K562 (cell line): Measurements from ENCODE around the gene KCNH3. TPM values are rescaled to one million over a fixed set of nuclear protein-coding genes. Genes with fewer than 3 reads are reported as not detected.

Source experiments
- ATAC-seq: fragments of 200-7000 bp; cut with Tn5 transposase; 3 replicates; pipeline ENCODE4 v1.9.1; 2020; ENCODE audit warnings: moderate library complexity
- BruUV-seq: library from RNA; stranded (reverse); fragments of 400-500 nt; replicated peaks from 2 replicates; lab custom pipeline; 2021; lab: Mats Ljungman, UMichigan
- CTCF ChIA-PET: fragments of 300-600 bp; formaldehyde crosslinking; extraction: SDS; loops from one replicate; lab custom pipeline; 2021; ENCODE audit warnings: low intra/inter-chr PET ratio; lab: Yijun Ruan, JAX
- POLR2A ChIA-PET: fragments of 300-600, 350-650 bp; sonication (Branson Sonifier 250); formaldehyde crosslinking; extraction: SDS; loops from one replicate; lab custom pipeline; 2021; ENCODE audit warnings: antibody characterized with exemption, inconsistent platforms; lab: Yijun Ruan, JAX
- DNase-seq, 4 experiments: peaks; one replicate each; pipeline versions ENCODE4 v3.0.0 to v3.0.0-alpha.2; 2011 to 2018; ENCODE audit warnings: low spot score in 3 of 4, mixed read lengths in 3 of 4; ENCODE audit errors: extremely low read depth in 1 of 4
- FAIRE-seq: peaks from 2 replicates; lab custom pipeline; 2011; peaks lifted over from hg19 to GRCh38; lab: Jason Lieb, UNC
- H2AFZ ChIP-seq: 2 replicates; pipeline ENCODE4 v1.6.0; 2011; ENCODE audit warnings: low read depth, low read length, control low read depth, inconsistent platforms
- H3K27ac ChIP-seq: fragments of 200-600 bp; 3 replicates; pipeline ENCODE4 v1.8.0; 2011; ENCODE audit warnings: low read depth, mild to moderate bottlenecking, control low read depth, inconsistent platforms, low read length, moderate library complexity, mixed read lengths; ENCODE audit errors: extremely low read depth
- H3K27me3 ChIP-seq, 2 experiments: fragments of 300-600 bp in 1 of 2; 2 replicates in 1 of 2; 3 replicates in 1 of 2; pipeline versions ENCODE4 v1.6.0 to v1.8.0; 2011; ENCODE audit warnings: inconsistent platforms in 2 of 2, low read length in 2 of 2, mild to moderate bottlenecking in 1 of 2, mixed read lengths in 1 of 2, moderate library complexity in 1 of 2; ENCODE audit not compliant: control insufficient read depth in 2 of 2, insufficient read depth in 2 of 2
- H3K36me3 ChIP-seq: fragments of 300-600 bp; 3 replicates; pipeline ENCODE4 v1.8.0; 2011; ENCODE audit warnings: mild to moderate bottlenecking, low read length, inconsistent platforms; ENCODE audit not compliant: control insufficient read depth, insufficient read depth
- H3K4me1 ChIP-seq, 2 experiments: fragments of 200-600 bp in 1 of 2; replicated peaks in 1 of 2; 2 replicates in 1 of 2; 3 replicates in 1 of 2; pipeline versions ENCODE4 v1.5.1 to v1.8.0; 2011; ENCODE audit warnings: inconsistent platforms in 2 of 2, low read length in 2 of 2, mild to moderate bottlenecking in 1 of 2, mixed read lengths in 1 of 2, moderate library complexity in 1 of 2; ENCODE audit not compliant: control insufficient read depth in 2 of 2, insufficient read depth in 2 of 2
- H3K4me2 ChIP-seq: 2 replicates; pipeline ENCODE4 v1.6.1; 2011; ENCODE audit warnings: low read length, control low read depth, inconsistent platforms, mixed read lengths; ENCODE audit not compliant: insufficient read depth
- H3K4me3 ChIP-seq: fragments of 200-600 bp; sonication (generic), shearing (Covaris generic); 2 replicates; pipeline ENCODE4 v1.5.1; 2016; ENCODE audit warnings: control low read depth, inconsistent platforms
- H3K79me2 ChIP-seq: fragments of 200-600 bp; 3 replicates; pipeline ENCODE4 v1.8.0; 2011; ENCODE audit warnings: low read length, inconsistent platforms; ENCODE audit not compliant: control insufficient read depth, insufficient read depth
- H3K9ac ChIP-seq, 2 experiments: 2 replicates each; pipeline versions ENCODE4 v1.6.0 to v1.6.1; 2011; ENCODE audit warnings: low read depth in 2 of 2, low read length in 2 of 2, control low read depth in 1 of 2, inconsistent platforms in 1 of 2, mild to moderate bottlenecking in 1 of 2, mixed read lengths in 1 of 2; ENCODE audit not compliant: insufficient read depth in 1 of 2
- H3K9me1 ChIP-seq: one replicate; pipeline ENCODE4 v1.6.0; 2011; ENCODE audit warnings: inconsistent platforms, mild to moderate bottlenecking, low read length, moderate library complexity; ENCODE audit not compliant: control insufficient read depth, insufficient read depth
- H3K9me3 ChIP-seq: replicated peaks from 2 replicates; pipeline ENCODE4 v1.5.1; 2011; ENCODE audit warnings: low read depth, low read length, inconsistent platforms; ENCODE audit not compliant: control insufficient read depth, insufficient read depth
- H4K20me1 ChIP-seq: replicated peaks from 2 replicates; pipeline ENCODE4 v1.6.1; 2011; ENCODE audit warnings: low read length, inconsistent platforms, mixed read lengths; ENCODE audit not compliant: control insufficient read depth, insufficient read depth
- ARID2 ChIP-seq: fragments of 450-650 bp; IDR thresholded peaks from 2 replicates; pipeline ENCODE4 v1.6.1; 2017; ENCODE audit warnings: antibody characterized with exemption, mild to moderate bottlenecking
- DEAF1 ChIP-seq: fragments of 450-650 bp; formaldehyde crosslinking; IDR thresholded peaks from 2 replicates; pipeline ENCODE4 v1.4.0; 2020; ENCODE audit warnings: mild to moderate bottlenecking, moderate library complexity
- KLF16 ChIP-seq: IDR thresholded peaks from 2 replicates; pipeline ENCODE4 v1.6.1; 2016; ENCODE audit warnings: antibody characterized with exemption
- REST ChIP-seq, 2 experiments: fragments of 450-650 bp; formaldehyde crosslinking in 1 of 2; IDR thresholded peaks; 2 replicates each; pipeline versions ENCODE4 v1.4.0 to v1.6.1; 2014 to 2020; ENCODE audit warnings: mild to moderate bottlenecking in 2 of 2, borderline replicate concordance in 1 of 2, low read depth in 1 of 2
- WHSC1 ChIP-seq: IDR thresholded peaks from one replicate; pipeline ENCODE4 v1.6.1; 2012; ENCODE audit warnings: low read length, control low read depth, inconsistent platforms
- ZNF398 ChIP-seq: fragments of 250-450 bp; sonication (Bioruptor Pico); IDR thresholded peaks from 2 replicates; pipeline ENCODE4 v1.8.0; 2021; ENCODE audit warnings: moderate library complexity, mild to moderate bottlenecking, inconsistent platforms
- ZNF561 ChIP-seq: fragments of 450-650 bp; formaldehyde crosslinking; conservative IDR thresholded peaks from 2 replicates; pipeline ENCODE4 v1.4.0; 2020; ENCODE audit warnings: mild to moderate bottlenecking, moderate library complexity
- WGBS: fragments of 100-300 bp; shearing (Covaris generic); methylation state at CpG from one replicate; pipeline ENCODE4 v1.1.6; 2016; ENCODE audit warnings: low coverage, mixed read lengths; ENCODE audit not compliant: insufficient coverage; ENCODE audit errors: missing lambda C conversion rate; 5-methylcytosine and 5-hydroxymethylcytosine counted together
- in situ Hi-C: fragments of 300-500 bp; cut with MboI; formaldehyde crosslinking; loops from 4 replicates; pipeline ENCODE4 v1.15.0; 2018; ENCODE audit warnings: inconsistent platforms, mixed read lengths
- intact Hi-C: fragments of 100-400 bp; cut with micrococcal nuclease; formaldehyde crosslinking; loops from 2 replicates; pipeline ENCODE4 v1.14.2; 2022
- polyA plus RNA-seq, 8 experiments: library from polyadenylated mRNA; depleted of rRNA in 4 of 8; stranded (reverse) in 5 of 8; unstranded in 3 of 8; fragments of >200 nt; fragmentation: Nextera tagmentation in 2 of 8; fragmentation: Illumina TruSeq in 1 of 8; extraction: Ambion mirVana in 2 of 8; extraction: Trizol in 1 of 8; gene quantifications; 2 replicates each; pipeline versions ENCODE4 v1.2.1 to v1.2.3, GENCODE V29; 2011 to 2014; ENCODE audit warnings: inconsistent platforms in 1 of 8, missing spikeins in 1 of 8
- total RNA-seq, 7 experiments: library from RNA; depleted of rRNA in 6 of 7; stranded (reverse); fragments of >200 nt in 6 of 7; fragmentation: Illumina TruSeq in 2 of 7; extraction: Trizol in 2 of 7; gene quantifications; 2 replicates each; pipeline versions ENCODE4 v1.2.1 to v1.2.3, GENCODE V29; 2011 to 2021; ENCODE audit warnings: low replicate concordance in 1 of 7

KCNH3 gene
- total and polyA plus RNA-seq, 9 of the 15 experiments (the other 6 are each of a cell fraction or from before 2014, with no cell fraction given), result 0.01 to 0.09 TPM; not detected in 7

- no peaks in the 10 kb centered on the region for H3K79me2 ChIP-seq
- in situ Hi-C loops, result no loop called here
- H3K4me3 ChIP-seq, result no peak overlapping the region
- H4K20me1 ChIP-seq, result 0 out of 2 replicates have a peak, but pooled peaks cover 3% of the 10 kb centered on the region
- ChIA-PET CTCF (interaction anchor here (0.7 to 2.6 kb wide), 7 partner anchors 14 to 286 kb away, joined by 3 to 20 read pairs (median 4); partner anchors contain the start of gene MCRS1), POLR2A (interaction anchor here (0.6 to 1.9 kb wide), 12 partner anchors 8 to 1685 kb away, joined by 3 to 12 read pairs (median 3); partner anchors contain the start of gene DAZAP2)
- H3K4me2 ChIP-seq, result no peak overlapping the region
- no peaks in the 10 kb centered on the region for H3K9me1 ChIP-seq
- ATAC-seq (peak; percentile 77), FAIRE-seq (peak; percentile 74), DNase-seq (peak; percentile 50 to 68 (median 56))
- WGBS, result 43% methylated on average over 2 of the region's 2 CpGs
- no peak overlapping the region for H3K9ac ChIP-seq
- peaks cover 0 to 29% of the 10 kb centered on the region in 2 experiments; a peak in 3 of 5 replicates for H3K4me1 ChIP-seq
- H3K27ac ChIP-seq, result no peak overlapping the region
- intact Hi-C loops, result loop anchor here (1.0 kb wide), 1 partner anchor 70 kb away; the partner anchor contains the start of gene PRPF40B
- H2AFZ ChIP-seq, result no peak overlapping the region
- peaks cover 17% of the 10 kb centered on the region; the same call in 1 of the 3 replicates for H3K36me3 ChIP-seq
- H3K27me3 ChIP-seq, result peaks cover 6 to 44% of the 10 kb centered on the region in 2 experiments; a peak in 4 of 5 replicates
- no peaks in the 10 kb centered on the region for H3K9me3 ChIP-seq
- BruUV-seq, result no TSS peak
- TF ChIP-seq ZNF561 (CRISPR knock-in tag), result no peak
- no peak for TF ChIP-seq WHSC1
- TF ChIP-seq ZNF398 (CRISPR knock-in tag), result no peak
- TF ChIP-seq REST (IDR thresholded peaks at IDR 0.05; ENCODE audit: borderline replicate concordance), result peak; percentile 69; the same call in 1 of the 2 replicates
- no peak for TF ChIP-seq REST (CRISPR knock-in tag; IDR thresholded peaks at IDR 0.05; ENCODE audit: low read depth)
- no peak for TF ChIP-seq ARID2
- peak; percentile 67 for TF ChIP-seq DEAF1 (CRISPR knock-in tag)
- peak; percentile 30; the same call in 1 of the 2 replicates for TF ChIP-seq KLF16
These were observed 14.8 kb downstream of the KCNH3 start for GRCh38 chr12:49553512-49554088.
